Osteocyte (in vitro differentiated cells): Measurements from ENCODE around the gene GABPB2. TPM values are rescaled to one million over a fixed set of nuclear protein-coding genes. Genes with fewer than 3 reads are reported as not detected.
A peak's percentile ranks its signal among the peaks of the same experiment; 100 is the strongest.

Experiments used
- DNase-seq: peaks from one replicate; pipeline ENCODE4 v3.0.0; 2021; ENCODE audit warnings: mixed read lengths; ENCODE audit not compliant: unreplicated experiment; ENCODE audit errors: extremely low spot score
- H3K27ac Mint-ChIP-seq: one replicate; pipeline ENCODE4 v1.8.0; 2021; ENCODE audit warnings: mild to moderate bottlenecking, mixed read lengths; ENCODE audit not compliant: unreplicated experiment
- H3K27me3 Mint-ChIP-seq: one replicate; pipeline ENCODE4 v1.8.0; 2021; ENCODE audit warnings: mixed read lengths; ENCODE audit not compliant: unreplicated experiment
- H3K36me3 Mint-ChIP-seq: one replicate; pipeline ENCODE4 v1.8.0; 2021; ENCODE audit warnings: mixed read lengths; ENCODE audit not compliant: unreplicated experiment
- H3K4me1 Mint-ChIP-seq: one replicate; pipeline ENCODE4 v1.8.0; 2021; ENCODE audit warnings: mixed read lengths; ENCODE audit not compliant: unreplicated experiment
- H3K4me3 Mint-ChIP-seq: one replicate; pipeline ENCODE4 v1.8.0; 2021; ENCODE audit warnings: mild to moderate bottlenecking, moderate library complexity, mixed read lengths; ENCODE audit not compliant: unreplicated experiment
- H3K9me3 Mint-ChIP-seq: one replicate; pipeline ENCODE4 v1.8.0; 2021; ENCODE audit warnings: mixed read lengths; ENCODE audit not compliant: unreplicated experiment
- CTCF ChIP-seq: fragments of 200-600 bp; sonication (generic); IDR thresholded peaks from 2 replicates; pipeline ENCODE4 v1.5.0; 2021; ENCODE audit warnings: antibody characterized with exemption, mild to moderate bottlenecking, moderate library complexity
- total RNA-seq: library from RNA; stranded (reverse); gene quantifications from 2 replicates; pipeline ENCODE4 v1.2.1, GENCODE V29; 2021

GABPB2 gene
- total RNA-seq, 1 donor from 2014 or later: 11.1 TPM

GRCh38 chr1:151144474-151145303, 74.1 kb downstream of the GABPB2 start:
- TF ChIP-seq CTCF: no peak
- H3K4me1 Mint-ChIP-seq: peaks cover 35% of the 10 kb centered on the region
- H3K27me3 Mint-ChIP-seq: no peaks in the 10 kb centered on the region
- H3K9me3 Mint-ChIP-seq: no peaks in the 10 kb centered on the region
- H3K27ac Mint-ChIP-seq: no peak overlapping the region
- no peak for DNase-seq
- peak overlapping the region; percentile 89 for H3K4me3 Mint-ChIP-seq
- peaks cover 5% of the 10 kb centered on the region for H3K36me3 Mint-ChIP-seq

- peak overlapping the region; percentile 89 for H3K4me3 Mint-ChIP-seq
- peaks cover 35% of the 10 kb centered on the region for H3K4me1 Mint-ChIP-seq
- DNase-seq: peak; percentile 83
- H3K27me3 Mint-ChIP-seq: no peaks in the 10 kb centered on the region
- H3K9me3 Mint-ChIP-seq: no peaks in the 10 kb centered on the region
- TF ChIP-seq CTCF: no peak
- H3K36me3 Mint-ChIP-seq: peaks cover 3% of the 10 kb centered on the region
- no peak overlapping the region for H3K27ac Mint-ChIP-seq
These were observed 74.9 kb downstream of the GABPB2 start for GRCh38 chr1:151145304-151146071.

- DNase-seq: no peak
- peak overlapping the region; percentile 89 for H3K4me3 Mint-ChIP-seq
- peaks cover 35% of the 10 kb centered on the region for H3K4me1 Mint-ChIP-seq
- no peaks in the 10 kb centered on the region for H3K27me3 Mint-ChIP-seq
- H3K27ac Mint-ChIP-seq: no peak overlapping the region
- TF ChIP-seq CTCF: no peak
- peaks cover 3% of the 10 kb centered on the region for H3K36me3 Mint-ChIP-seq
- no peaks in the 10 kb centered on the region for H3K9me3 Mint-ChIP-seq
These were observed 75.5 kb downstream of the GABPB2 start for GRCh38 chr1:151146072-151146411.

- peaks cover 35% of the 10 kb centered on the region for H3K4me1 Mint-ChIP-seq
- no peaks in the 10 kb centered on the region for H3K27me3 Mint-ChIP-seq
- H3K4me3 Mint-ChIP-seq: peak within 1 kb of the TSS; percentile 89
- H3K27ac Mint-ChIP-seq: peak within 1 kb of the TSS; percentile 94
- H3K9me3 Mint-ChIP-seq: no peaks in the 10 kb centered on the region
- no peak for TF ChIP-seq CTCF
- DNase-seq: peak; percentile 95
- peaks cover 3% of the 10 kb centered on the region for H3K36me3 Mint-ChIP-seq
These were observed 76.0 kb downstream of the GABPB2 start, which contains the start of gene SEMA6C for GRCh38 chr1:151146412-151147131. SEMA6C (minus strand) TSS chr1:151146631; CDS start chr1:151142621, 4,010 bp downstream.
